K562 (cell line): Measurements from ENCODE around the gene CCNK. TPM values are rescaled to one million over a fixed set of nuclear protein-coding genes. Genes with fewer than 3 reads are reported as not detected.

Experiments
- ATAC-seq: fragments of 200-7000 bp; cut with Tn5 transposase; 3 replicates; pipeline ENCODE4 v1.9.1; 2020; ENCODE audit warnings: moderate library complexity
- BruUV-seq: library from RNA; stranded (reverse); fragments of 400-500 nt; replicated peaks from 2 replicates; lab custom pipeline; 2021; lab: Mats Ljungman, UMichigan
- CTCF ChIA-PET: fragments of 300-600 bp; formaldehyde crosslinking; extraction: SDS; loops from one replicate; lab custom pipeline; 2021; ENCODE audit warnings: low intra/inter-chr PET ratio; lab: Yijun Ruan, JAX
- POLR2A ChIA-PET: fragments of 300-600, 350-650 bp; sonication (Branson Sonifier 250); formaldehyde crosslinking; extraction: SDS; loops from one replicate; lab custom pipeline; 2021; ENCODE audit warnings: antibody characterized with exemption, inconsistent platforms; lab: Yijun Ruan, JAX
- DNase-seq, 4 experiments: peaks; one replicate each; pipeline versions ENCODE4 v3.0.0 to v3.0.0-alpha.2; 2011 to 2018; ENCODE audit warnings: low spot score in 3 of 4, mixed read lengths in 3 of 4; ENCODE audit errors: extremely low read depth in 1 of 4
- FAIRE-seq: peaks from 2 replicates; lab custom pipeline; 2011; peaks lifted over from hg19 to GRCh38; lab: Jason Lieb, UNC
- H2AFZ ChIP-seq: 2 replicates; pipeline ENCODE4 v1.6.0; 2011; ENCODE audit warnings: low read depth, low read length, control low read depth, inconsistent platforms
- H3K27ac ChIP-seq: fragments of 200-600 bp; 3 replicates; pipeline ENCODE4 v1.8.0; 2011; ENCODE audit warnings: low read depth, mild to moderate bottlenecking, control low read depth, inconsistent platforms, low read length, moderate library complexity, mixed read lengths; ENCODE audit errors: extremely low read depth
- H3K27me3 ChIP-seq, 2 experiments: fragments of 300-600 bp in 1 of 2; 2 replicates in 1 of 2; 3 replicates in 1 of 2; pipeline versions ENCODE4 v1.6.0 to v1.8.0; 2011; ENCODE audit warnings: inconsistent platforms in 2 of 2, low read length in 2 of 2, mild to moderate bottlenecking in 1 of 2, mixed read lengths in 1 of 2, moderate library complexity in 1 of 2; ENCODE audit not compliant: control insufficient read depth in 2 of 2, insufficient read depth in 2 of 2
- H3K36me3 ChIP-seq: fragments of 300-600 bp; 3 replicates; pipeline ENCODE4 v1.8.0; 2011; ENCODE audit warnings: mild to moderate bottlenecking, low read length, inconsistent platforms; ENCODE audit not compliant: control insufficient read depth, insufficient read depth
- H3K4me1 ChIP-seq, 2 experiments: fragments of 200-600 bp in 1 of 2; replicated peaks in 1 of 2; 2 replicates in 1 of 2; 3 replicates in 1 of 2; pipeline versions ENCODE4 v1.5.1 to v1.8.0; 2011; ENCODE audit warnings: inconsistent platforms in 2 of 2, low read length in 2 of 2, mild to moderate bottlenecking in 1 of 2, mixed read lengths in 1 of 2, moderate library complexity in 1 of 2; ENCODE audit not compliant: control insufficient read depth in 2 of 2, insufficient read depth in 2 of 2
- H3K4me2 ChIP-seq: 2 replicates; pipeline ENCODE4 v1.6.1; 2011; ENCODE audit warnings: low read length, control low read depth, inconsistent platforms, mixed read lengths; ENCODE audit not compliant: insufficient read depth
- H3K4me3 ChIP-seq: fragments of 200-600 bp; sonication (generic), shearing (Covaris generic); 2 replicates; pipeline ENCODE4 v1.5.1; 2016; ENCODE audit warnings: control low read depth, inconsistent platforms
- H3K79me2 ChIP-seq: fragments of 200-600 bp; 3 replicates; pipeline ENCODE4 v1.8.0; 2011; ENCODE audit warnings: low read length, inconsistent platforms; ENCODE audit not compliant: control insufficient read depth, insufficient read depth
- H3K9ac ChIP-seq, 2 experiments: 2 replicates each; pipeline versions ENCODE4 v1.6.0 to v1.6.1; 2011; ENCODE audit warnings: low read depth in 2 of 2, low read length in 2 of 2, control low read depth in 1 of 2, inconsistent platforms in 1 of 2, mild to moderate bottlenecking in 1 of 2, mixed read lengths in 1 of 2; ENCODE audit not compliant: insufficient read depth in 1 of 2
- H3K9me1 ChIP-seq: one replicate; pipeline ENCODE4 v1.6.0; 2011; ENCODE audit warnings: inconsistent platforms, mild to moderate bottlenecking, low read length, moderate library complexity; ENCODE audit not compliant: control insufficient read depth, insufficient read depth
- H3K9me3 ChIP-seq: replicated peaks from 2 replicates; pipeline ENCODE4 v1.5.1; 2011; ENCODE audit warnings: low read depth, low read length, inconsistent platforms; ENCODE audit not compliant: control insufficient read depth, insufficient read depth
- H4K20me1 ChIP-seq: replicated peaks from 2 replicates; pipeline ENCODE4 v1.6.1; 2011; ENCODE audit warnings: low read length, inconsistent platforms, mixed read lengths; ENCODE audit not compliant: control insufficient read depth, insufficient read depth
- CBFA2T3 ChIP-seq: fragments of 450-650 bp; IDR thresholded peaks from 2 replicates; pipeline ENCODE4 v1.6.1; 2017
- ZNF75A ChIP-seq: fragments of 450-650 bp; formaldehyde crosslinking; IDR thresholded peaks from 2 replicates; pipeline ENCODE4 v1.4.0; 2020; ENCODE audit warnings: mild to moderate bottlenecking
- WGBS: fragments of 100-300 bp; shearing (Covaris generic); methylation state at CpG from one replicate; pipeline ENCODE4 v1.1.6; 2016; ENCODE audit warnings: low coverage, mixed read lengths; ENCODE audit not compliant: insufficient coverage; ENCODE audit errors: missing lambda C conversion rate; 5-methylcytosine and 5-hydroxymethylcytosine counted together
- in situ Hi-C: fragments of 300-500 bp; cut with MboI; formaldehyde crosslinking; loops from 4 replicates; pipeline ENCODE4 v1.15.0; 2018; ENCODE audit warnings: inconsistent platforms, mixed read lengths
- intact Hi-C: fragments of 100-400 bp; cut with micrococcal nuclease; formaldehyde crosslinking; loops from 2 replicates; pipeline ENCODE4 v1.14.2; 2022
- polyA plus RNA-seq, 8 experiments: library from polyadenylated mRNA; depleted of rRNA in 4 of 8; stranded (reverse) in 5 of 8; unstranded in 3 of 8; fragments of >200 nt; fragmentation: Nextera tagmentation in 2 of 8; fragmentation: Illumina TruSeq in 1 of 8; extraction: Ambion mirVana in 2 of 8; extraction: Trizol in 1 of 8; gene quantifications; 2 replicates each; pipeline versions ENCODE4 v1.2.1 to v1.2.3, GENCODE V29; 2011 to 2014; ENCODE audit warnings: inconsistent platforms in 1 of 8, missing spikeins in 1 of 8
- total RNA-seq, 7 experiments: library from RNA; depleted of rRNA in 6 of 7; stranded (reverse); fragments of >200 nt in 6 of 7; fragmentation: Illumina TruSeq in 2 of 7; extraction: Trizol in 2 of 7; gene quantifications; 2 replicates each; pipeline versions ENCODE4 v1.2.1 to v1.2.3, GENCODE V29; 2011 to 2021; ENCODE audit warnings: low replicate concordance in 1 of 7
- TF ChIP-seq, protein P1 (sequence below): sonication (generic); formaldehyde crosslinking; IDR thresholded peaks from 2 replicates; pipeline ENCODE4 v1.8.0; 2023; ENCODE audit warnings: mild to moderate bottlenecking, missing genetic modification reagents
- TF ChIP-seq, protein P2 (sequence below): sonication (generic); formaldehyde crosslinking; IDR thresholded peaks from 2 replicates; pipeline ENCODE4 v1.8.0; 2022; ENCODE audit warnings: missing genetic modification reagents, mild to moderate bottlenecking, moderate library complexity, borderline replicate concordance

Gene CCNK
- total and polyA plus RNA-seq, 9 of the 15 experiments (the other 6 are each of a cell fraction or from before 2014, with no cell fraction given) = 5.8 to 84.2 (median 16.4) TPM

DNA sequence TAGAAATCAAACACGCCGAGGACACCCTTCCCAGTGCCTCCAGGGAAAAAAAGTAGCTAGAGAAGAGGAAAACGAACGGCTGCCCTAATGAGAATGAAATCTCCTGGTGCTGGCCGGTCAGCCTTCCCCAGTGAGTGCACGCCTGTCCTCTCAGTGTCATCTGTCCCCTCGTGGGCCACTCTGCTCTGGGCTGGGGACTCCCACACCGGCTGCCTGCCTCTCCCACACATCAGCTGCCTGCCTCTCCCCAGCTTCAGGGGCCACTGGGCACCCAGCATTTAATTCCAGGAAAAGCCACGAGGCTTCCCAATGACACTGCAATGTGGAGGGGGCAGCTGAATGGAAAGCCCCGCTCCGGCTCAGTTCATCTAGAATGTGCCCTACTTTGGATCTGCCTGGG is 63.8 kb downstream of the CCNK start:
- ChIA-PET POLR2A (interaction anchor here (0.7 to 1.1 kb wide), 2 partner anchors 19 to 698 kb away, joined by 3 read pairs; no protein-coding TSS in a partner anchor), CTCF (no interaction called here)
- ATAC-seq (peak; percentile 64), DNase-seq (peak; percentile 29 to 46 (median 42)), FAIRE-seq (no peak)
- H2AFZ ChIP-seq = no peak overlapping the region
- peak overlapping the region; percentile 32; the same call in 1 of the 2 replicates for H3K4me2 ChIP-seq
- H3K79me2 ChIP-seq = no peaks in the 10 kb centered on the region; the same call in 2 of the 3 replicates
- H3K9me3 ChIP-seq = no peaks in the 10 kb centered on the region
- H3K27me3 ChIP-seq = no peaks in the 10 kb centered on the region
- WGBS = 13% methylated on average over 11 of the region's 11 CpGs
- TF ChIP-seq ZNF75A (CRISPR knock-in tag) (peak; percentile 41; the same call in 1 of the 2 replicates), CBFA2T3 (peak; percentile 6; the same call in 1 of the 2 replicates)
- TF ChIP-seq, protein P1, sequence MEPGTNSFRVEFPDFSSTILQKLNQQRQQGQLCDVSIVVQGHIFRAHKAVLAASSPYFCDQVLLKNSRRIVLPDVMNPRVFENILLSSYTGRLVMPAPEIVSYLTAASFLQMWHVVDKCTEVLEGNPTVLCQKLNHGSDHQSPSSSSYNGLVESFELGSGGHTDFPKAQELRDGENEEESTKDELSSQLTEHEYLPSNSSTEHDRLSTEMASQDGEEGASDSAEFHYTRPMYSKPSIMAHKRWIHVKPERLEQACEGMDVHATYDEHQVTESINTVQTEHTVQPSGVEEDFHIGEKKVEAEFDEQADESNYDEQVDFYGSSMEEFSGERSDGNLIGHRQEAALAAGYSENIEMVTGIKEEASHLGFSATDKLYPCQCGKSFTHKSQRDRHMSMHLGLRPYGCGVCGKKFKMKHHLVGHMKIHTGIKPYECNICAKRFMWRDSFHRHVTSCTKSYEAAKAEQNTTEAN (CRISPR knock-in tag) = no peak
- TF ChIP-seq, protein P2, sequence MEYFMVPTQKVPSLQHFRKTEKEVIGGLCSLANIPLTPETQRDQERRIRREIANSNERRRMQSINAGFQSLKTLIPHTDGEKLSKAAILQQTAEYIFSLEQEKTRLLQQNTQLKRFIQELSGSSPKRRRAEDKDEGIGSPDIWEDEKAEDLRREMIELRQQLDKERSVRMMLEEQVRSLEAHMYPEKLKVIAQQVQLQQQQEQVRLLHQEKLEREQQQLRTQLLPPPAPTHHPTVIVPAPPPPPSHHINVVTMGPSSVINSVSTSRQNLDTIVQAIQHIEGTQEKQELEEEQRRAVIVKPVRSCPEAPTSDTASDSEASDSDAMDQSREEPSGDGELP (CRISPR knock-in tag) = peak; percentile 65; the same call in 1 of the 2 replicates
- peaks cover 3% of the 10 kb centered on the region for H3K9me1 ChIP-seq
- H3K36me3 ChIP-seq = no peaks in the 10 kb centered on the region
- in situ Hi-C loops = no loop called here
- peak overlapping the region in 1 of 2 experiments; percentile 65; a peak in 2 of 4 replicates for H3K9ac ChIP-seq
- H3K27ac ChIP-seq = no peak overlapping the region
- peaks cover 13 to 40% of the 10 kb centered on the region in 2 experiments for H3K4me1 ChIP-seq
- no peak overlapping the region for H3K4me3 ChIP-seq
- H4K20me1 ChIP-seq = peaks cover 39% of the 10 kb centered on the region
- no TSS peak for BruUV-seq
- intact Hi-C loops = no loop called here
